Measurements from ENCODE around the gene NOSTRIN.
"Not testable (repeated sequence)": the region's sequence is repeated elsewhere in the genome, so short reads cannot be mapped to it uniquely, and the experiment has no call there.

Gene NOSTRIN

GRCh38 chr2:168790226-168790902 is 12.1 kb upstream of the NOSTRIN start:
- DNase-seq: no peak

DNA sequence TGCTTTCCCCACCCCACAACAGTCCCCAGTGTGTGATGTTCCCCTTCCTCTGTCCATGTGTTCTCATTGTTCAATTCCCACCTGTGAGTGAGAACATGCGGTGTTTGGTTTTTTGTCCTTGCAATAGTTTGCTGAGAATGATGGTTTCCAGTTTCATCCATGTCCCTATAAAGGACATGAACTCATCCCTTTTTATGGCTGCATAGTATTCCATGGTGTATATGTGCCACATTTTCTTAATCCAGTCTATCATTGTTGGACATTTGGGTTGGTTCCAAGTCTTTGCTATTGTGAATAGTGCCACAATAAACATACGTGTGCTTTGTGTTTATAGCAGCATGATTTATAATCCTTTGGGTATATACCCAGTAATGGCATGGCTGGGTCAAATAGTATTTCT is 11.3 kb upstream of the NOSTRIN start:
- not testable (repeated sequence) for DNase-seq

DNA sequence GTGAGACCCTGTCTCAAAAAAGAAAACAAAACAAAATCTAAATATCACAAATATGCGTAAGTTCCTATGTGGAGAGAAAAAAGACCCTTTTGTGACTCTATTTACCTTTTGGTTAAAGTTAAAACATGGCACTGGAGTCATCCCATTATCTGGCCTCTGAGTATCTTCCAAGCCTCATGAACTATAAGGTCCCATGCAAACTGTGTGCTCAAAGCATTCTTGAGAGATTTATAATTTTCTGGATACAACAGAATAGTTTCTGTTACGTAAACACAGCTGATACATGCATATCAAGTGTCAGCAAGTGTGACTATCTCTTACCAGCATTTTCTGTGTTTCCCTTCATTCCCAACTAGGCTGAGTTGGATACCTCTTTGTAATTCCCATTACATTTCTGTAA is 8.8 kb upstream of the NOSTRIN start:
- no peak for DNase-seq

- DNase-seq: no peak
These were observed 7.5 kb upstream of the NOSTRIN start for GRCh38 chr2:168794968-168795367.

DNA sequence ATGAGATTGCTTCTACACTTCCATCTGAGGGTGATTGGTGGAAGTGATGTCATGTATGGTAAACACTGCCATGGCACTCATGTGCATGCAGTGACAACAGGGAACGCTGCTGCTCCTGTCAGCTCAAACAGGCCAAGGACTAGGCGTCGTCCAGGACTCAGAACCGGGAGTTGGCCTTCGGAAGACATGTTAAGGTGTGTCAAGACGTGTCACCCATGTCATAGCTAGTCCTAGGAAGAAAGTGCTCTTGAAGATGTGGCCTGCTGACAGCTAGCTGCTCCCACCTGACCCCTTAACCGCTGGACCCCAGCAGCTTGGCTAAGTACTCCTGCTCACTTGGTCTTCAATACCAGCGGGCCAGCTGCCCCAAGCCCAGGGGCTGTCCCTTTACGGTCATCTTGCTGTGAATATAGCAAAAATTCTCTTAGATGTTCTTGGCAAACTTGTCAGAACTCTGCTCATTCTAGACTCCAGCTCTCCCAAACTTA is 6.3 kb upstream of the NOSTRIN start:
- no peak for DNase-seq

GRCh38 chr2:168796583-168797285 is 5.7 kb upstream of the NOSTRIN start:
- DNase-seq: no peak

DNA sequence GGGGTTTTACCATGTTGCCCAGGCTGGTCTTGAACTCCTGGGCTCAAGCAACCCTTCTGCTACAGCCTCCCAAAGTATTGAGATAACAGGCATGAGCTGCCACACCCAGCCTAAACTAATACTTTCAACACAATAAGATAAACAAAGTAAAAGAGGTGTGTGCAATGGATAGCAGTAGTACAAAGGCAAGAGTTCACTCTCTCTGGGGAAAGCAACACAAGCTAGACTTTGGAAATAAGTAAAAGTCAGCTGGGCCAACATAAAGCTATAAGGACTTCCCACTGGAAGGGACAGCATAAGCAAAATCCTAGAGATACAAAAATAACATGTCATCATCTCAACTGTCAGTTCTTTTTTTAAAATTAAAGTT is 5.2 kb upstream of the NOSTRIN start:
- no peak for DNase-seq

GRCh38 chr2:168798076-168798887 is 4.2 kb upstream of the NOSTRIN start:
- no peak for DNase-seq

- DNase-seq: no peak
These were observed 3.5 kb upstream of the NOSTRIN start for GRCh38 chr2:168798888-168799410.

GRCh38 chr2:168801471-168801870 is 966 bp upstream of the NOSTRIN start:
- DNase-seq: no peak

DNA sequence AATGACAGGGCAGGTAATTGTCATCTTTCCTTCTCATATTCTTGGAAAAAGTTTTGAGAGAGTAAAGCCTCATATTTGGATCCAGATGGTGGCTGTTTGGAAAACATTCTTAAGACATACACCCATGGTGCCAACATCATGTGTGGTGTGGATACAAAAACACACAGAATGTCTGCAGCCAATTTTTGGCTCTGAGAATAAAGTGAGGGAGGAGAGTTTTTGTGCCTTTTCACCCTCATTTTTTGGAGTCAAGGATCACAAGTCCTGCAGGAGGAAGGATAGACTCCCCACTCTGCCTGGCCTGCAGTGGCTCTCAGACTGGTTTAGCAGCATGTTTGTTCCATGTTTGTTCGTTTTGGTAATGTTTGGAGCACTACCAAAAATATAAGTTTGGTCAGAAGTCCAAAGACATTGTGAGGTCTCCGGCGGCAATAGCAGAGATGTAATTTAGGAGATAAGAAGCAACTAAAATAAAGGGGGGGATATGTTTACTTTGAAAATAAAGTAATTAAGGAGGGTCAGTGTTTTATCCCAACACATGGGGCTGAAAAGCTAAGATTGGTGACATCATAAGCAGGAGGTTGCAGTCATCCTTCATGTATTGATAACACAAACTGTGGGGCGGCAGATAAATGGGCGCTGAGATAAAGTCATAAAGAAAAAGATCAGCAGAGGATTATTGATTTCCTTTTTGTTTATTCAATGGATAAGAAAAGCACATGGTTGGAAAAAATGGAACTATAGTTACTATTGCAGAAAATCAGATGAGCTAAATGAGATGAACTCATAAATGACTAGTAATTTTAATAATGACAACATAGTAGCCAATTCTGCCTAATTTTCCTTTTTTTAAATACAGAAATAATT is 655 bp downstream of the NOSTRIN start:
- DNase-seq: no peak

DNA sequence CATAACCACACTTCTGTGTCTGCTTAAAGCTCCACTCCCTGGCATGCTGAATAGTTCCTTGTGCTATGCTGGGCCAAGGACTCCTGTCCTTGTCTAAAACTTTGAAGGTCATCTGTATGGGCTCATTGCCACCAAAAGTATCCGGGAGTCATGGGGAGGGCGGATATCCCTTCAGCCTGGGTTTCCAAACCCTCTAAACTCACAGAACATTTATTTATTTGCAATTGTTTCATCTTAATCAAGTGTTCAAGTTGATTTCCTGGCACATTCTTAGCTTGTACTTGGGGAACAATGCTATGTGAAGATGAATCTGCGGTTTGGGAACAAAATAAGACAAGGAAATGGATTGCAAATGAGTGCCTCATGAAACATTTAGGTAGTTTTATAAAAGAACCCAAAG is 1.8 kb downstream of the NOSTRIN start:
- no peak for DNase-seq

DNA sequence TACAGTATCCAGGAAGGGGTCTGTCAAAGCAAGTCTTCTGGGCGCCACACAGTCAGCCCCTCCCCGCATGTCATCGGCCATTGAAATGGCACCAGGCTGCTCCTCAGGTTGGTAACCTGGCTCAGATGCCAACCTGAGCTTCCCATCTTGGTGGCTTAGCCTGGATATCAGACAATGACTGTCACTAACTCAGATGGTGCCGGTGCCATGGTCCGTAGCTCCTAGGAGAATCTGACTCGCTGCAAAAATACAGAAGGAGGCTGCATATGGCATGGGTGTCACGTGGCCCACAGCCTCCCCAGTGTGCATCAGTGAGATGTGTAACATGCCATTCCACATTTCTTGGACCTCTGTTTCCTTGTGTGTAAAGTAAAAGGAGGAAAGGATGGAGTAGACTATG is 3.2 kb downstream of the NOSTRIN start:
- DNase-seq: no peak

DNA sequence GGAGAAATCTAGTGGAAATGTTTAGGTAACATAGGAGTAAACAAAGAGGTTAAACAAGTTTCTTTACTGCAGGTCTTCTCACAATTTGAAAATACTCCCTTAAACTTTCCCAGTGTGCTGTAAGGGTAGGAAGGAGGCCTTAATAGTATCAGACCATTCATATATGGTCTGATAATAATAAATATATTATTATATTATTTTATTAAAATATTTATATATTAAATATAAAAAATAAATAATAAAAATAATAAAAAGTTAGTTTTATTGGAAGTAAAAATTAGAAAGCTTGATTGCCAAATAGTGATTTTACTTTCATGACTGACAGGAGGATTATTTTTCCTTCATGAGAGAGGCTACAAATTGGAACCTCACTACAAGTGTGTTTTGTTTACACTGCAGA is 7.1 kb downstream of the NOSTRIN start:
- DNase-seq: no peak

GRCh38 chr2:168810235-168810634 is 7.8 kb downstream of the NOSTRIN start:
- DNase-seq: no peak

- DNase-seq: no peak
These were observed 9.3 kb downstream of the NOSTRIN start for GRCh38 chr2:168811696-168812095.

DNA sequence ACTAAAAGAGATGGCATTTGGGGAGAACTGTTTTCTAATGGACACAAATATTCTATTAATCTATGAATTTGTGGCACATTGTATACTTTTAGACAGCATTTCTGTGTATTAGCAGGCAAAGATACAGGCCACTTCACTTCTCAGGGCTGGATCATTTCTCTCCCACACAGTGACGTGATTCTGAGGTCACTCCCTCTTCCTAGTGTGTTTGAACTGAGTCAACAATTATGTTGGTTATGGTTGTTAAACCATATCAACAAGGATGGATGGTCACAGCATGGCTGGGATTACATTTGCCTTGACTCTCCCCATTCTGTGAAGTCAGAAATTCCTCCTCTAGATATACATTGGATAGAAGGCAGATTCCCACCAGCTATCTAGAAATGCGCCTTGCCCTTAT is 11.6 kb downstream of the NOSTRIN start:
- no peak for DNase-seq

GRCh38 chr2:168814939-168815907 is 12.8 kb downstream of the NOSTRIN start:
- no peak for DNase-seq

GRCh38 chr2:168816369-168816768 is 13.9 kb downstream of the NOSTRIN start:
- no peak for DNase-seq

- no peak for DNase-seq
These were observed 16.7 kb downstream of the NOSTRIN start for GRCh38 chr2:168819050-168819715.
